Measurements from ENCODE around the gene LCLAT1.

The LCLAT1 gene

GRCh38 chr2:30530346-30530745 lies 83.3 kb downstream of the LCLAT1 start:
- DNase-seq (ENCODE audit: low read depth, low spot score): no peak
- no peak for TF ChIP-seq CTCF (IDR thresholded peaks at IDR 0.05; ENCODE audit: insufficient read depth, low read length, missing control alignments)
- ChIA-PET POLR2A (no interaction called here), CTCF (interaction anchor here (1.7 kb wide), 1 partner anchor 181 kb away, joined by 6 read pairs; no protein-coding TSS in a partner anchor)
- no peak overlapping the region for H3K4me3 ChIP-seq (ENCODE audit: low read depth, low read length)

- POLR2A ChIA-PET: no interaction called here
- CTCF ChIA-PET: interaction anchor here (0.7 kb wide), 1 partner anchor 24 kb away, joined by 5 read pairs; no protein-coding TSS in a partner anchor
- TF ChIP-seq CTCF (IDR thresholded peaks at IDR 0.05; ENCODE audit: insufficient read depth, low read length, missing control alignments): no peak
- no peak overlapping the region for H3K4me3 ChIP-seq (ENCODE audit: low read depth, low read length)
- no peak for DNase-seq (ENCODE audit: low read depth, low spot score)
Observed at GRCh38 chr2:30541680-30542079, 94.6 kb downstream of the LCLAT1 start.

GRCh38 chr2:30545875-30546274 lies 98.8 kb downstream of the LCLAT1 start:
- ChIA-PET CTCF (no interaction called here), POLR2A (no interaction called here)
- no peak for TF ChIP-seq CTCF (IDR thresholded peaks at IDR 0.05; ENCODE audit: insufficient read depth, low read length, missing control alignments)
- H3K4me3 ChIP-seq (ENCODE audit: low read depth, low read length): no peak overlapping the region
- no peak for DNase-seq (ENCODE audit: low read depth, low spot score)

- no peak overlapping the region for H3K4me3 ChIP-seq (ENCODE audit: low read depth, low read length)
- CTCF ChIA-PET: interaction anchor here (1.2 kb wide), 1 partner anchor 383 kb away, joined by 6 read pairs; no protein-coding TSS in a partner anchor
- POLR2A ChIA-PET: no interaction called here
- no peak for DNase-seq (ENCODE audit: low read depth, low spot score)
- no peak for TF ChIP-seq CTCF (IDR thresholded peaks at IDR 0.05; ENCODE audit: insufficient read depth, low read length, missing control alignments)
Observed at GRCh38 chr2:30548386-30548785, 101.3 kb downstream of the LCLAT1 start.

GRCh38 chr2:30549096-30549495 lies 102.0 kb downstream of the LCLAT1 start:
- POLR2A ChIA-PET: no interaction called here
- H3K4me3 ChIP-seq (ENCODE audit: low read depth, low read length): no peak overlapping the region
- TF ChIP-seq CTCF (IDR thresholded peaks at IDR 0.05; ENCODE audit: insufficient read depth, low read length, missing control alignments): no peak
- CTCF ChIA-PET: interaction anchor here (1.2 kb wide), 1 partner anchor 384 kb away, joined by 6 read pairs; no protein-coding TSS in a partner anchor
- no peak for DNase-seq (ENCODE audit: low read depth, low spot score)

- ChIA-PET POLR2A (no interaction called here), CTCF (interaction anchor here (2.5 kb wide), 1 partner anchor 351 kb away, joined by 7 read pairs; no protein-coding TSS in a partner anchor)
Observed at GRCh38 chr2:30559544-30560275, 112.7 kb downstream of the LCLAT1 start.

More at GRCh38 chr2:30559544-30560275, 112.7 kb downstream of the LCLAT1 start:
- TF ChIP-seq CTCF (IDR thresholded peaks at IDR 0.05; ENCODE audit: insufficient read depth, low read length, missing control alignments): no peak
- H3K4me3 ChIP-seq (ENCODE audit: low read depth, low read length): no peak overlapping the region
- no peak for DNase-seq (ENCODE audit: low read depth, low spot score)

Data from AG04449 (cell line).